SU-DHL-6 (cell line): ENCODE data around the gene MRPS2.

Experiments used
- EZH2phosphoT487 ChIP-seq: fragments of 200-600 bp; sonication (generic), shearing (Covaris generic); conservative IDR thresholded peaks from 2 replicates; pipeline ENCODE4 v1.6.1; 2018; ENCODE audit warnings: mild to moderate bottlenecking, antibody characterized with exemption, low read length, moderate library complexity, mixed read lengths
- TF ChIP-seq, protein P1 (sequence below): fragments of 200-600 bp; sonication (generic); IDR thresholded peaks from one replicate; pipeline ENCODE4 v1.5.1; 2017; ENCODE audit warnings: antibody characterized with exemption, mild to moderate bottlenecking, low read length, moderate library complexity; ENCODE audit not compliant: insufficient read depth, poor library complexity, severe bottlenecking

DNA sequence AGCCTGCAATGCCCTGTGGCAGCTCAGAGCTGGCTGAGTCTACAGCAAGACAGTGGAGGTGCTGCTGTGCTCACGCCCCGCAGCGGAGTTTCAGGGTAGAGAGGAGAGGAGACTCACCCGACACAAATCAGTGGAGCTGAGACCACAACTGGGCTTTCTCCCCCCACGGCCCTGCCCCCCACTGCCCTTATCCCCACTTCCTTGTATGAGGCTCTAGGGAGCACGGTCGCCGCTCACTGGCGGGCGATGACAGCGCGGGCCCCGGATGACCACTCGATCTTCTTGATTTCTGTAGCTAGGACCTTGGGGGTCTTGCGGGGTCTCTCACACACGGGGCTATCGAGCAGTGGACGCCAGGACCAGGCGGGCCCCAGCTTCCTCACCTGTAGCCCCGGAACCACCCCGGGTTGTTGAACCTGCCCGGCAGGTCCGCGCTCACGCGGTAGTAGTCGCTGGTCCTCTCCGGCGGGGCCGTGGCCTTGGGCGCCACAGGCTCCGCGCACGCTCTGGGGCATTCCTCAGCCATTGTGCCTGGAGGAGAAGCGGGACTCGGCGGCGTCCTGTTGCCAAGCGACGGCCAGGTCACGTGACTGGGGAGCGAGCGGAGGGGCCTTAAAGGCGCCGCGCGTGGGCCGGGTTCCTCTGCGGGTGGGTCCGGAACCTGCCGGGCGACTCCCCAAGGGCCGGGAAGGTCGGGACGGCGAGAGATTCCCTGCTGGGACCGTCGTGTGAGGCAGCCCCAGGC lies 984 bp upstream of the MRPS2 start:
- TF ChIP-seq, protein P1, sequence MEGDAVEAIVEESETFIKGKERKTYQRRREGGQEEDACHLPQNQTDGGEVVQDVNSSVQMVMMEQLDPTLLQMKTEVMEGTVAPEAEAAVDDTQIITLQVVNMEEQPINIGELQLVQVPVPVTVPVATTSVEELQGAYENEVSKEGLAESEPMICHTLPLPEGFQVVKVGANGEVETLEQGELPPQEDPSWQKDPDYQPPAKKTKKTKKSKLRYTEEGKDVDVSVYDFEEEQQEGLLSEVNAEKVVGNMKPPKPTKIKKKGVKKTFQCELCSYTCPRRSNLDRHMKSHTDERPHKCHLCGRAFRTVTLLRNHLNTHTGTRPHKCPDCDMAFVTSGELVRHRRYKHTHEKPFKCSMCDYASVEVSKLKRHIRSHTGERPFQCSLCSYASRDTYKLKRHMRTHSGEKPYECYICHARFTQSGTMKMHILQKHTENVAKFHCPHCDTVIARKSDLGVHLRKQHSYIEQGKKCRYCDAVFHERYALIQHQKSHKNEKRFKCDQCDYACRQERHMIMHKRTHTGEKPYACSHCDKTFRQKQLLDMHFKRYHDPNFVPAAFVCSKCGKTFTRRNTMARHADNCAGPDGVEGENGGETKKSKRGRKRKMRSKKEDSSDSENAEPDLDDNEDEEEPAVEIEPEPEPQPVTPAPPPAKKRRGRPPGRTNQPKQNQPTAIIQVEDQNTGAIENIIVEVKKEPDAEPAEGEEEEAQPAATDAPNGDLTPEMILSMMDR, result no peak
- TF ChIP-seq EZH2phosphoT487, result no peak
